Upper lobe of left lung (tissue), 6 donors: ENCODE data around the gene TBC1D5. TPM values are rescaled to one million over a fixed set of nuclear protein-coding genes. Genes with fewer than 3 reads are reported as not detected.
A peak's percentile ranks its signal among the peaks of the same experiment; 100 is the strongest.
"Not testable (repeated sequence)": the region's sequence is repeated elsewhere in the genome, so short reads cannot be mapped to it uniquely, and the experiment has no call there.

Experiments
- ATAC-seq, 2 donors: fragments of 200-7000 bp; cut with Tn5 transposase; one replicate each; pipeline ENCODE4 v1.9.1; 2022; ENCODE audit warnings: mild to moderate bottlenecking in 2 of 2, moderate library complexity in 2 of 2; ENCODE audit not compliant: low FRiP score in 2 of 2
- DNase-seq, 2 donors: peaks; one replicate each; pipeline ENCODE4 v3.0.0-alpha.2; 2019 to 2020
- H3K27ac ChIP-seq, 4 donors: fragments of 200-600 bp; sonication (generic); one replicate each; pipeline ENCODE4 v1.5.1; 2016 to 2019
- H3K27me3 ChIP-seq, 4 donors: fragments of 200-600 bp; sonication (generic); one replicate each; pipeline ENCODE4 v1.5.1; 2017 to 2019
- H3K36me3 ChIP-seq, 4 donors: fragments of 200-600 bp; sonication (generic); one replicate each; pipeline ENCODE4 v1.5.1; 2016 to 2019
- H3K4me1 ChIP-seq, 4 donors: fragments of 200-600 bp; sonication (generic); one replicate each; pipeline ENCODE4 v1.5.1; 2018 to 2019
- H3K4me3 ChIP-seq, 4 donors: fragments of 200-600 bp; sonication (generic); one replicate each; pipeline ENCODE4 v1.5.1; 2017 to 2019; ENCODE audit warnings: mild to moderate bottlenecking in 2 of 4, moderate library complexity in 1 of 4
- H3K9me3 ChIP-seq, 4 donors: fragments of 200-600 bp; sonication (generic); one replicate each; pipeline ENCODE4 v1.5.1; 2018 to 2019
- CTCF ChIP-seq, 6 experiments: fragments of 450-650 bp in 4 of 6; fragments of 200-600 bp in 2 of 6; sonication (generic) in 2 of 6; IDR thresholded peaks; one replicate each; pipeline ENCODE4 v1.5.1; 2016 to 2019; ENCODE audit warnings: antibody characterized with exemption in 6 of 6
- EP300 ChIP-seq, 4 donors: sonication (generic); formaldehyde crosslinking; IDR thresholded peaks; one replicate each; pipeline ENCODE4 v1.5.1; 2017; ENCODE audit warnings: antibody characterized with exemption in 4 of 4, control low read depth in 2 of 4
- POLR2A ChIP-seq, 4 donors: fragments of 450-650 bp; IDR thresholded peaks; one replicate each; pipeline ENCODE4 v1.5.1; 2016 to 2017; ENCODE audit warnings: antibody characterized with exemption in 4 of 4, mild to moderate bottlenecking in 2 of 4
- POLR2AphosphoS5 ChIP-seq, 2 donors: sonication (generic); formaldehyde crosslinking; IDR thresholded peaks; one replicate each; pipeline ENCODE4 v1.5.1; 2017; ENCODE audit warnings: antibody characterized with exemption in 2 of 2
- WGBS, 2 donors: methylation state at CpG; one replicate each; pipeline ENCODE4 v1.1.5; 2017 to 2018; 5-methylcytosine and 5-hydroxymethylcytosine counted together
- total RNA-seq, 6 donors: library from RNA; depleted of rRNA in 4 of 6; stranded (reverse); fragments of >200 nt in 4 of 6; gene quantifications; one replicate each; pipeline versions ENCODE4 v1.1.0 to v1.2.1, GENCODE V29; 2016 to 2021
- donor health status: DM: no; HTN: no; CAD: no; lungs with moderate emphysema.
- donor health status: DM: no; HTN: yes; CAD: no; lungs with severe emphysema.

The TBC1D5 gene
- total RNA-seq, 6 donors from 2014 or later: 53.0 to 135 (median 63.3) TPM

GRCh38 chr3:17626395-17626794 lies 116.0 kb downstream of the TBC1D5 start:
- Histone ChIP-seq H3K4me3 (no peak overlapping the region), H3K27me3 (no peaks in the 10 kb centered on the region), H3K9me3 (no peaks in the 10 kb centered on the region), H3K4me1 (peaks cover 0 to 7% (median 3%) of the 10 kb centered on the region in 4 donors), H3K36me3 (no peaks in the 10 kb centered on the region), H3K27ac (peak overlapping the region in 1 of 4 donors; percentile 24)
- DNase-seq (no peak), ATAC-seq (peak in 1 of 2 donors; percentile 31)
- 72 to 78% methylated on average over 1 of the region's 1 CpG for WGBS, 2 donors
- TF ChIP-seq POLR2A (IDR thresholded peaks at IDR 0.05): no peak
- no peak for TF ChIP-seq POLR2AphosphoS5 (IDR thresholded peaks at IDR 0.05)
- TF ChIP-seq CTCF (IDR thresholded peaks at IDR 0.05): no peak
- TF ChIP-seq EP300 (IDR thresholded peaks at IDR 0.05): no peak

DNA sequence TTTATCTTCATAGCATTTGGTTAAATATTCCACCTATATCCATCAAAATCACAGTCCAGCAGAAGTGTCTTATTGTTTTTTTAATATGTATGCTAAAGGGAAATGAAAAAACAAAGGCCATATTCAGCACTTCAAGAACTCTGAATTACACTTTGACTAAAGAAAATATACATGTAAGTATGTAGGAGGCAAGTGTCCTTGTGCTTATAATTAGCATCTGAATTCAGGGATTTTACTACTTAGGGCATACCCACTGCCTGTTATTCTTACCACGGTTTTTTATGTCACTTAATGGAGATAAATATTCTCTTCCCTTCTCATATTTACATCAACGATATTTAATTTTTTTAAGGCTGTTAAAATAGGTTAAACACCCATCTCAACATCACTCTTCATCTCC lies 117.3 kb downstream of the TBC1D5 start:
- no peak overlapping the region for H3K4me3 ChIP-seq
- TF ChIP-seq POLR2A (IDR thresholded peaks at IDR 0.05): no peak
- TF ChIP-seq POLR2AphosphoS5 (IDR thresholded peaks at IDR 0.05): no peak
- TF ChIP-seq EP300 (IDR thresholded peaks at IDR 0.05): no peak
- no peak for TF ChIP-seq CTCF (IDR thresholded peaks at IDR 0.05)
- ATAC-seq (no peak), DNase-seq (no peak)
- no peaks in the 10 kb centered on the region for H3K9me3 ChIP-seq
- peaks cover 0 to 7% (median 3%) of the 10 kb centered on the region in 4 donors for H3K4me1 ChIP-seq
- WGBS, 2 donors: 66 to 82% methylated on average over 2 of the region's 2 CpGs
- H3K36me3 ChIP-seq: no peaks in the 10 kb centered on the region
- no peaks in the 10 kb centered on the region for H3K27me3 ChIP-seq
- no peak overlapping the region for H3K27ac ChIP-seq

GRCh38 chr3:17623464-17623863 lies 119.0 kb downstream of the TBC1D5 start:
- peaks cover 0 to 4% (median 3%) of the 10 kb centered on the region in 4 donors for H3K36me3 ChIP-seq
- H3K4me3 ChIP-seq: no peak overlapping the region
- 96 to 98% methylated on average over 2 of the region's 2 CpGs for WGBS, 2 donors
- H3K9me3 ChIP-seq: no peaks in the 10 kb centered on the region
- DNase-seq (no peak), ATAC-seq (no peak)
- TF ChIP-seq POLR2AphosphoS5 (IDR thresholded peaks at IDR 0.05): no peak
- no peak for TF ChIP-seq CTCF (IDR thresholded peaks at IDR 0.05)
- TF ChIP-seq POLR2A (IDR thresholded peaks at IDR 0.05): no peak
- TF ChIP-seq EP300 (IDR thresholded peaks at IDR 0.05): no peak
- no peak overlapping the region for H3K27ac ChIP-seq
- no peaks in the 10 kb centered on the region for H3K27me3 ChIP-seq
- peaks cover 0 to 7% (median 3%) of the 10 kb centered on the region in 4 donors for H3K4me1 ChIP-seq

- WGBS, 2 donors: 93 to 96% methylated on average over 3 of the region's 3 CpGs
- H3K4me1 ChIP-seq: no peaks in the 10 kb centered on the region
- ATAC-seq: no peak
- no peaks in the 10 kb centered on the region for H3K9me3 ChIP-seq
- no peaks in the 10 kb centered on the region for H3K27me3 ChIP-seq
- no peak for DNase-seq
- no peak for TF ChIP-seq POLR2AphosphoS5 (IDR thresholded peaks at IDR 0.05)
- no peak for TF ChIP-seq EP300 (IDR thresholded peaks at IDR 0.05)
- no peak for TF ChIP-seq POLR2A (IDR thresholded peaks at IDR 0.05)
- TF ChIP-seq CTCF (IDR thresholded peaks at IDR 0.05): no peak
- no peak overlapping the region for H3K4me3 ChIP-seq
- H3K27ac ChIP-seq: no peak overlapping the region
- peaks cover 0 to 11% (median 6%) of the 10 kb centered on the region in 4 donors for H3K36me3 ChIP-seq
Measured at GRCh38 chr3:17619968-17620367, 122.5 kb downstream of the TBC1D5 start.

- H3K36me3 ChIP-seq, DNase-seq, H3K4me1 ChIP-seq, H3K4me3 ChIP-seq, H3K27ac ChIP-seq, ATAC-seq, H3K27me3 ChIP-seq, H3K9me3 ChIP-seq: not testable (repeated sequence)
- 94% methylated on average over 4 of the region's 4 CpGs for WGBS, 2 donors
Measured at GRCh38 chr3:17613017-17613416, 129.4 kb downstream of the TBC1D5 start.
